ENCODE data around the gene MYO3B.

Gene MYO3B

GRCh38 chr2:170143045-170143717, 34.8 kb upstream of the MYO3B start:
- TF ChIP-seq TARDBP (IDR thresholded peaks at IDR 0.05) (no peak), ARNT (IDR thresholded peaks at IDR 0.05) (no peak), FOXA1 (IDR thresholded peaks at IDR 0.05) (no peak), NFRKB (IDR thresholded peaks at IDR 0.05) (no peak), L3MBTL2 (conservative IDR thresholded peaks at IDR 0.05) (no peak)
- ChIA-PET POLR2A (no interaction called here), CTCF (no interaction called here)
- DNase-seq (ENCODE audit: extremely low spot score): no peak

- POLR2A ChIA-PET: no interaction called here
- DNase-seq (ENCODE audit: extremely low spot score): no peak
- CTCF ChIA-PET: no interaction called here
- TF ChIP-seq CTBP1 (IDR thresholded peaks at IDR 0.05; ENCODE audit: borderline replicate concordance) (no peak), TARDBP (IDR thresholded peaks at IDR 0.05) (no peak), SUZ12 (IDR thresholded peaks at IDR 0.05) (no peak), HDGF (IDR thresholded peaks at IDR 0.05; ENCODE audit: borderline replicate concordance) (no peak), FOXM1 (IDR thresholded peaks at IDR 0.05; ENCODE audit: borderline replicate concordance) (no peak), FOXK2 (IDR thresholded peaks at IDR 0.05) (no peak), NFRKB (IDR thresholded peaks at IDR 0.05) (no peak), BHLHE40 (IDR thresholded peaks at IDR 0.05; ENCODE audit: borderline replicate concordance) (no peak), PKNOX1 (IDR thresholded peaks at IDR 0.05) (no peak), L3MBTL2 (conservative IDR thresholded peaks at IDR 0.05) (no peak), ELF4 (IDR thresholded peaks at IDR 0.05) (no peak), ZNF384 (IDR thresholded peaks at IDR 0.05) (no peak), SP1 (IDR thresholded peaks at IDR 0.05) (no peak), FOXA1 (IDR thresholded peaks at IDR 0.05) (no peak), LEF1 (IDR thresholded peaks at IDR 0.05; ENCODE audit: borderline replicate concordance) (no peak), ARNT (IDR thresholded peaks at IDR 0.05) (no peak)
These were observed 33.2 kb upstream of the MYO3B start for GRCh38 chr2:170144761-170145160.

- ChIA-PET CTCF (no interaction called here), POLR2A (no interaction called here)
- TF ChIP-seq FOXK2 (IDR thresholded peaks at IDR 0.05): no peak
- no peak for TF ChIP-seq L3MBTL2 (conservative IDR thresholded peaks at IDR 0.05)
- TF ChIP-seq FOXA1 (IDR thresholded peaks at IDR 0.05): no peak
- no peak for TF ChIP-seq NFRKB (IDR thresholded peaks at IDR 0.05)
- no peak for TF ChIP-seq ELF4 (IDR thresholded peaks at IDR 0.05)
- no peak for TF ChIP-seq ARNT (IDR thresholded peaks at IDR 0.05)
- TF ChIP-seq ZNF384 (IDR thresholded peaks at IDR 0.05): no peak
- no peak for TF ChIP-seq SUZ12 (IDR thresholded peaks at IDR 0.05)
- TF ChIP-seq FOXM1 (IDR thresholded peaks at IDR 0.05; ENCODE audit: borderline replicate concordance): no peak
- no peak for DNase-seq (ENCODE audit: extremely low spot score)
These were observed 32.8 kb upstream of the MYO3B start for GRCh38 chr2:170145191-170145590.

- ChIA-PET POLR2A (no interaction called here), CTCF (no interaction called here)
- DNase-seq (ENCODE audit: extremely low spot score): no peak
- no peak for TF ChIP-seq FOXM1 (IDR thresholded peaks at IDR 0.05; ENCODE audit: borderline replicate concordance)
- no peak for TF ChIP-seq ARNT (IDR thresholded peaks at IDR 0.05)
- TF ChIP-seq BHLHE40 (IDR thresholded peaks at IDR 0.05; ENCODE audit: borderline replicate concordance): no peak
- TF ChIP-seq SP1 (IDR thresholded peaks at IDR 0.05): no peak
- no peak for TF ChIP-seq LEF1 (IDR thresholded peaks at IDR 0.05; ENCODE audit: borderline replicate concordance)
- TF ChIP-seq ELF4 (IDR thresholded peaks at IDR 0.05): no peak
- TF ChIP-seq HDGF (IDR thresholded peaks at IDR 0.05; ENCODE audit: borderline replicate concordance): no peak
- TF ChIP-seq NFRKB (IDR thresholded peaks at IDR 0.05): no peak
- TF ChIP-seq SUZ12 (IDR thresholded peaks at IDR 0.05): no peak
- TF ChIP-seq FOXK2 (IDR thresholded peaks at IDR 0.05): no peak
- TF ChIP-seq FOXA1 (IDR thresholded peaks at IDR 0.05): no peak
- TF ChIP-seq CTBP1 (IDR thresholded peaks at IDR 0.05; ENCODE audit: borderline replicate concordance): no peak
- no peak for TF ChIP-seq ZNF384 (IDR thresholded peaks at IDR 0.05)
- TF ChIP-seq L3MBTL2 (conservative IDR thresholded peaks at IDR 0.05): no peak
- TF ChIP-seq TARDBP (IDR thresholded peaks at IDR 0.05): no peak
- TF ChIP-seq PKNOX1 (IDR thresholded peaks at IDR 0.05): no peak
These were observed 32.1 kb upstream of the MYO3B start for GRCh38 chr2:170145675-170146432.

GRCh38 chr2:170146784-170147183, 31.2 kb upstream of the MYO3B start:
- ChIA-PET POLR2A (no interaction called here), CTCF (no interaction called here)
- TF ChIP-seq L3MBTL2 (conservative IDR thresholded peaks at IDR 0.05) (no peak), BHLHE40 (IDR thresholded peaks at IDR 0.05; ENCODE audit: borderline replicate concordance) (no peak), CTBP1 (IDR thresholded peaks at IDR 0.05; ENCODE audit: borderline replicate concordance) (no peak), ARNT (IDR thresholded peaks at IDR 0.05) (no peak), HDGF (IDR thresholded peaks at IDR 0.05; ENCODE audit: borderline replicate concordance) (no peak), FOXK2 (IDR thresholded peaks at IDR 0.05) (no peak), SUZ12 (IDR thresholded peaks at IDR 0.05) (no peak), ELF4 (IDR thresholded peaks at IDR 0.05) (no peak), FOXM1 (IDR thresholded peaks at IDR 0.05; ENCODE audit: borderline replicate concordance) (no peak), FOXA1 (IDR thresholded peaks at IDR 0.05) (no peak), SP1 (IDR thresholded peaks at IDR 0.05) (no peak), LEF1 (IDR thresholded peaks at IDR 0.05; ENCODE audit: borderline replicate concordance) (no peak), PKNOX1 (IDR thresholded peaks at IDR 0.05) (no peak), ZNF384 (IDR thresholded peaks at IDR 0.05) (no peak), TARDBP (IDR thresholded peaks at IDR 0.05) (no peak), NFRKB (IDR thresholded peaks at IDR 0.05) (no peak)
- no peak for DNase-seq (ENCODE audit: extremely low spot score)
